Measurements from ENCODE around the gene PCDHA9.

DNA sequence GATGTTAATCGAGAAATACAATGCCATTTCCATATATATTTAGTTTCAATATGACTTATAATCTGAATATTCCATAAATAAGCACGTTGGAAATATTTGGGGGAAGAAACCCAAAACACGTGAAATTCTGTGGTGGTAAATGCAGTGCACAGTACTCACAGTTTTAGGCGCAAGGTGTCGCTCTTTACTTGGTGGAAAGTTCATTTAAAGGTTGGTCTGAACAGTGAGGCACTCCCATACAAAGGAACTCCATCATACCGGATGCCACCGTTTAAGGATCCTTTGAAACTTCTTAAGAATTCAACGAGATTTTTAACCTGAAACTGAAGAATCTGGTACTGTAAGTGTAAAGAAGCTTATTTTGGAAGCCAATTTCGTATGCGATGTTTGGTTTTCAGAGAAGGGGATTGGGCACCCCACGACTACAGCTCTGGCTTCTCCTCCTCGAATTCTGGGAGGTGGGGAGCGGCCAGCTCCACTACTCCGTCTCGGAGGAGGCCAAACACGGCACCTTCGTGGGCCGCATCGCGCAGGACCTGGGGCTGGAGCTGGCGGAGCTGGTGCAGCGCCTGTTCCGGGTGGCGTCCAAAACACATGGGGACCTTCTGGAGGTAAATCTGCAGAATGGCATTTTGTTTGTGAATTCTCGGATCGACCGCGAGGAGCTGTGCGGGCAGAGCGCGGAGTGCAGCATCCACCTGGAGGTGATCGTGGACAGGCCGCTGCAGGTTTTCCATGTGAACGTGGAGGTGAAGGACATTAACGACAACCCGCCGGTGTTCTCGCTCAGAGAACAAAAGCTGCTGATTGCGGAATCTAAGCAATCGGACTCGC is 20.8 kb downstream of the PCDHA9 start, which contains the start of gene PCDHA11:
- TF ChIP-seq, protein P1, sequence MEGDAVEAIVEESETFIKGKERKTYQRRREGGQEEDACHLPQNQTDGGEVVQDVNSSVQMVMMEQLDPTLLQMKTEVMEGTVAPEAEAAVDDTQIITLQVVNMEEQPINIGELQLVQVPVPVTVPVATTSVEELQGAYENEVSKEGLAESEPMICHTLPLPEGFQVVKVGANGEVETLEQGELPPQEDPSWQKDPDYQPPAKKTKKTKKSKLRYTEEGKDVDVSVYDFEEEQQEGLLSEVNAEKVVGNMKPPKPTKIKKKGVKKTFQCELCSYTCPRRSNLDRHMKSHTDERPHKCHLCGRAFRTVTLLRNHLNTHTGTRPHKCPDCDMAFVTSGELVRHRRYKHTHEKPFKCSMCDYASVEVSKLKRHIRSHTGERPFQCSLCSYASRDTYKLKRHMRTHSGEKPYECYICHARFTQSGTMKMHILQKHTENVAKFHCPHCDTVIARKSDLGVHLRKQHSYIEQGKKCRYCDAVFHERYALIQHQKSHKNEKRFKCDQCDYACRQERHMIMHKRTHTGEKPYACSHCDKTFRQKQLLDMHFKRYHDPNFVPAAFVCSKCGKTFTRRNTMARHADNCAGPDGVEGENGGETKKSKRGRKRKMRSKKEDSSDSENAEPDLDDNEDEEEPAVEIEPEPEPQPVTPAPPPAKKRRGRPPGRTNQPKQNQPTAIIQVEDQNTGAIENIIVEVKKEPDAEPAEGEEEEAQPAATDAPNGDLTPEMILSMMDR (IDR thresholded peaks at IDR 0.05 in 8 of 11, conservative IDR thresholded peaks at IDR 0.05 in 3 of 11): peak in 1 of 11 experiments; percentile 27
- TF ChIP-seq POLR2AphosphoS5 (IDR thresholded peaks at IDR 0.05): no peak

Data from spleen (tissue), 7 donors.